C4-2B (cell line): ENCODE results near the gene CD2BP2.

Source experiments
- H3K27ac ChIP-seq: fragments of 450-650 bp; 2 replicates; pipeline ENCODE4 v1.5.1; 2017
- ZFX ChIP-seq: fragments of 450-650 bp; IDR thresholded peaks from 2 replicates; pipeline ENCODE4 v1.6.1; 2017
- TF ChIP-seq, protein P1 (sequence below): fragments of 450-650 bp; conservative IDR thresholded peaks from 2 replicates; pipeline ENCODE4 v1.5.1; 2017; ENCODE audit warnings: mild to moderate bottlenecking

The CD2BP2 gene

DNA sequence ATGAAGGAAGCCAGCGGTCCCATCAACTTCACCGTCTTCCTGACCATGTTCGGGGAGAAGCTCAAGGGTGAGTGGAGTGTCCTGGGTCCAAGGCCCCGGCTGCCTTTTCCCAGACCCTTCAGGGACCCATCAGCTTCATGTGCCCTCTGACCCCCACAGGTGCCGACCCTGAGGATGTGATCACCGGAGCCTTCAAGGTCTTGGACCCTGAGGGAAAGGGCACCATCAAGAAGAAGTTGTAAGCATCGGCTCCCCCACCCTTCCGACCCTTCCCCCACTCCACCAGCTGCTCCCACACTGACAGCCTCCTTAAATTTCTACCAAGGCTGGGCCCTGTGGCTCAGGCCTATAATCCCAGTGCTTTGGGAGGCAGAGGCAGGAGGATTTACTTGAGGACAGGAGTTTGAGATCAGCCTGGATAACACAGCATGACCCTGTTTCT lies 21.4 kb upstream of the CD2BP2 start:
- H3K27ac ChIP-seq, result peak overlapping the region; percentile 85; the same call in 1 of the 2 replicates
- TF ChIP-seq ZFX, result no peak
- TF ChIP-seq, protein P1, sequence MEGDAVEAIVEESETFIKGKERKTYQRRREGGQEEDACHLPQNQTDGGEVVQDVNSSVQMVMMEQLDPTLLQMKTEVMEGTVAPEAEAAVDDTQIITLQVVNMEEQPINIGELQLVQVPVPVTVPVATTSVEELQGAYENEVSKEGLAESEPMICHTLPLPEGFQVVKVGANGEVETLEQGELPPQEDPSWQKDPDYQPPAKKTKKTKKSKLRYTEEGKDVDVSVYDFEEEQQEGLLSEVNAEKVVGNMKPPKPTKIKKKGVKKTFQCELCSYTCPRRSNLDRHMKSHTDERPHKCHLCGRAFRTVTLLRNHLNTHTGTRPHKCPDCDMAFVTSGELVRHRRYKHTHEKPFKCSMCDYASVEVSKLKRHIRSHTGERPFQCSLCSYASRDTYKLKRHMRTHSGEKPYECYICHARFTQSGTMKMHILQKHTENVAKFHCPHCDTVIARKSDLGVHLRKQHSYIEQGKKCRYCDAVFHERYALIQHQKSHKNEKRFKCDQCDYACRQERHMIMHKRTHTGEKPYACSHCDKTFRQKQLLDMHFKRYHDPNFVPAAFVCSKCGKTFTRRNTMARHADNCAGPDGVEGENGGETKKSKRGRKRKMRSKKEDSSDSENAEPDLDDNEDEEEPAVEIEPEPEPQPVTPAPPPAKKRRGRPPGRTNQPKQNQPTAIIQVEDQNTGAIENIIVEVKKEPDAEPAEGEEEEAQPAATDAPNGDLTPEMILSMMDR, result no peak

DNA sequence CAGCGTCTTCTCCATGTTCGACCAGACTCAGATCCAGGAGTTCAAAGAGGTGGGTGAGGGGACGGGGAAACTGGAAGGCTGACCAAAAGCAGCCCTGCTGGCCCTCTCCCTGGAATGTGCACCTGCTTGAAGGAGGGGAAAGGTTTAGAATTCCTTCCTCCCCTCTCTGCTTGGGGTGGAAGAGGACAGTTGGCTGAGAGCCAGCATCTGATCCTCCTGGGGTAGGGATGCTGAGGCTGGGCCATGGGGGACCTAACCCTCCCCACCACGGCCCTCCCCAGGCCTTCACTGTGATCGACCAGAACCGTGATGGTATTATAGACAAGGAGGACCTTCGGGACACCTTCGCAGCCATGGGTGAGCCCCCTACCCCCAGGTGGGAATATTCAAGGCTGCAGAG lies 20.8 kb upstream of the CD2BP2 start:
- TF ChIP-seq ZFX, result no peak
- TF ChIP-seq, protein P1, result no peak
- no peak overlapping the region for H3K27ac ChIP-seq

DNA sequence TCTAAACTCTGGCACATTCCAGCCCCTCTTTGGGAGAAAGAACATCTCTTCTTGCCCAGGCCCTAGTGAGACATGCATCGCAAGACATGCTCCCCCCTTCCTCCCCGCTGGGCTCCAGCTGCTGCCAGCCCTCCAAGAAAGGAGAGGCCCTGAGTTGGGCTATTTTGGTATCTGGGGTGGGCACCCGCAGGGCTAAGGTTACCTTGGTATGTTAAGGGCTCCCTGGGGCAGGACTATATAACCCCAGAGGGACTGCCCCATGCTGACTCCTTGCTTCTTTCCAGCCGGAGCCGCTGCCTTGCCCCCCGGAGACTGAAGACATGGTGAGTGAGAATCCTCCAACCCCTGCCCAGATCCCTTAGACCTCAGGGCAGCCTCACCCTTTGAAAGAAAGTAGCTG lies 19.4 kb upstream of the CD2BP2 start, which contains the start of gene MYL11:
TSS of gene MYL11 (plus strand) at position 265 of the 400 bp plus-strand sequence. CDS start at position 321, 56 bp downstream.
- H3K27ac ChIP-seq, result no peak within 1 kb of the TSS
- TF ChIP-seq ZFX, result no peak
- TF ChIP-seq, protein P1, result no peak

DNA sequence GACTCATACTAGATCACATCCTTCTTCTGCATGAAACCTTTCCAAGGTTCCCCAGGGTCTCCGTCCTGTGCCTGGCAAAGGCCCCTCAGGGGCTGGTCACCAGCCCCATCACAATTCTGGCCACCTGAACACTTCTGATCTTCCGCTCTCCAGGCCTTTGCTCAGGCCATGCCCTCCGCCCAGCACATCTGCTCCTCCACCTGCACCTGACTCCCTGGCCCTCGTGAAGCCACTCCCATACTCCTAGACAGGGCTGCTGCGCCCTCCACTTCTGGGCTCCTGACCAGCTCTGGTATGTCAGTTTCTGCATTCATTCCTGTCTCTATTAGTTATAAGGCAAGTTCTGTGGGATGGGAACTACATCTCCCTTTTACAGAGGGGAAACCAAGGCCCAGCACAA lies 17.6 kb upstream of the CD2BP2 start:
- TF ChIP-seq, protein P1, result no peak
- TF ChIP-seq ZFX, result no peak
- H3K27ac ChIP-seq, result no peak overlapping the region

DNA sequence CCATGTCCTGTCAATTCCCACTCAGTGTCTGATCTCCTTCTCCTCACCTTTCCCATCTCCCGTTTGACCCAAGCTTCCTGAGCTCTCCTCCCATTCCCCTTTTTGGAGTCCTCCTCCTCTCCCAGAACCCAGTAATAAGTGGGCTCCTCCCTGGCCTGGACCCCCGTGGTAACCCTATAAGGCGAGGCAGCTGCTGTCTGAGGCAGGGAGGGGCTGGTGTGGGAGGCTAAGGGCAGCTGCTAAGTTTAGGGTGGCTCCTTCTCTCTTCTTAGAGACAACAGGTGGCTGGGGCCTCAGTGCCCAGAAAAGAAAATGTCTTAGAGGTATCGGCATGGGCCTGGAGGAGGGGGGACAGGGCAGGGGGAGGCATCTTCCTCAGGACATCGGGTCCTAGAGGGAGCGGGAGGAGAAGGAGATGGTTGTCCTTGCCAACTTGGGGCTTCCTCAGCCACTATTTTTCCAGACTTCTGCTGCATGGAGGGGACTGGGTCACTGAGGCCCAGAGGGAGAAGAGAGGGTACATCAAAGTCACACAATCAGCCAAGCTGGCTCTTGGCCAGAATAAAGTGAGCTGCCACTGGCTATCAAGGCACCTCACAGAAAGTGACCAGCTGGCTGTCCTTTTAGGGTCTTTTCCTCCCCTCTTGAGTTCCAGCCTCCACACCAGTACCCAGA lies 17.1 kb upstream of the CD2BP2 start:
- H3K27ac ChIP-seq, result peak overlapping the region; percentile 76
- TF ChIP-seq, protein P1, result no peak
- no peak for TF ChIP-seq ZFX

DNA sequence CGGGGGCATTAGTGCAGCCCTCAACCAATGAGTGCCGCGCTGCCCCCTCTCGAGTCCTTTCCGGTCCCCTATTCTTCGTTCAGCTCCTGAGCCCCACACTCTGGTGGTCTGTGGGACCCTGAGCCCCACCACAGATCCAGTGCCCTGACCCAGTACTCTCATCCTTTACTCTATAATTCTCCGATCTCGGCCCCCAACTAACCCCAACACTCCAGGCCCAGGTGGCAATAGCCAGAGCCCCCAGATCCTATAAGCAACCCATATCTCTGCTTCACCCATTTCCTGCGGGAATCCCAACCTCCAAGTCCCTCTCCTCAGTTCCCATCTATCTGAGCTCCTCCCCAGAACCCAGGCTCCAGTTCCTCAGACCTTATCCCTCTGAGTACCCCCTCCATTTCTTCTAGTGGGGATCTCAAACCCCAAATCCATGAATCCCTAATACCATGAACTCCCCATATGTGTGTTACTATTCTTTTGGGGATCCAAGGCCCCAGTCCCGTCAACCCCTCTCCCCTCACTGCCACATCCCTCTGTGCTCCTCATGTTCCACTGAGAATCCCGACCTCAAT lies 16.2 kb upstream of the CD2BP2 start:
- H3K27ac ChIP-seq, result peak overlapping the region; percentile 76
- TF ChIP-seq ZFX, result no peak
- TF ChIP-seq, protein P1, result no peak

DNA sequence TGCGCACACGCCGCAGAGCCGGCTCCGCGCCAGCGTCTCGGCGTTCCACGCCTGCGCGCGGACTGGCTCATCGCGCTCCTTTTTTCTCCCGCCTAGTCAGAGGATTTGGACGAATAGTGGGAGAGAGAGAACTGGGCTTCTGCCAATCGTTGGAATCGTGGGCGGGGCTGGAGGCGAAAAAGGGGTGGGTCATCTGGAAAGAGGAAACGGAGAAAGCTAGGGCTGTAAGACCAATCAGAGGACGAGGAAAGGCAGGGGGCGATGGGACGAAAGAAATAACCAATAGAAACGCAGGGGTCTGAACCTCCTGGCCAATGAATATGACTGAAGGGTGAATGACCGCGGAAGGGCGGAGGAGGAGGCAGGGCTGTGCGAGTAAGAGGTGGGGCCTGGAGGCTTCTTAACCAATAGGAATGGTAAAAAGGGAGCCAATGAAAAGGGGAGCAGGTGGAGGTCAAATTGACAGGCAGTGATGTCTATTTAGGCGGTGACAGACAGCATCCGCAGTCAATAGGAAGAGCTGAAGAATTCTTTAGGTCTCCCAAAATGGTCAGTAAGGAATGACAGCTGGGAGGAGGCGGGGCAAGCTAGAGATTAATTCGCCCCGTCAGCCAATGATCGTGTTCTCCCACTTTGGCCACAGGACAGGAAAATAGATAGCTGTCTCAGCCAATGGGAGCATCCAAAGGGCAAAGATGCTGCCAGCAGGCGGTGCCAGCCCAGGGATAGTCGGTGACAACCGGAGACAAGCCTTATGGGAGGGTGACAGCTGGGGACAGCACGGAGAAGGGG lies 15.5 kb upstream of the CD2BP2 start, which contains the start of gene TBC1D10B:
TSS of gene TBC1D10B (minus strand) at position 39 of the 792 bp plus-strand sequence. CDS start 311 bp downstream, outside the sequence.
- TF ChIP-seq, protein P1, result no peak
- TF ChIP-seq ZFX, result no peak
- H3K27ac ChIP-seq, result peak within 1 kb of the TSS; percentile 89
